Neural crest cell (in vitro differentiated cells): Measurements from ENCODE around the gene ZNF80. TPM values are rescaled to one million over a fixed set of nuclear protein-coding genes. Genes with fewer than 3 reads are reported as not detected.

Source experiments
- DNase-seq: peaks from one replicate; pipeline ENCODE4 v3.0.0; 2021; ENCODE audit warnings: low read depth, mixed read lengths, low spot score
- H3K27ac Mint-ChIP-seq: one replicate; pipeline ENCODE4 v1.8.0; 2021; ENCODE audit warnings: mild to moderate bottlenecking, mixed read lengths; ENCODE audit not compliant: unreplicated experiment
- H3K27me3 Mint-ChIP-seq: 2 replicates; pipeline ENCODE4 v1.8.0; 2021; ENCODE audit warnings: low read depth, mild to moderate bottlenecking, mixed read lengths
- H3K36me3 Mint-ChIP-seq: 2 replicates; pipeline ENCODE4 v1.8.0; 2021; ENCODE audit warnings: low read depth, mild to moderate bottlenecking, mixed read lengths
- H3K4me1 Mint-ChIP-seq: 2 replicates; pipeline ENCODE4 v1.8.0; 2021; ENCODE audit warnings: mixed read lengths
- H3K4me3 Mint-ChIP-seq: one replicate; pipeline ENCODE4 v1.8.0; 2021; ENCODE audit warnings: mild to moderate bottlenecking, mixed read lengths
- H3K9me3 Mint-ChIP-seq: 2 replicates; pipeline ENCODE4 v1.8.0; 2021; ENCODE audit warnings: mixed read lengths
- total RNA-seq: library from RNA; stranded (reverse); gene quantifications from 2 replicates; pipeline ENCODE4 v1.2.1, GENCODE V29; 2021
- TF ChIP-seq, protein P1 (sequence below): fragments of 200-600 bp; sonication (generic); conservative IDR thresholded peaks from 2 replicates; pipeline ENCODE4 v1.5.0; 2021; ENCODE audit warnings: antibody characterized with exemption, mild to moderate bottlenecking

The ZNF80 gene
- total RNA-seq, 1 donor from 2014 or later = not detected

DNA sequence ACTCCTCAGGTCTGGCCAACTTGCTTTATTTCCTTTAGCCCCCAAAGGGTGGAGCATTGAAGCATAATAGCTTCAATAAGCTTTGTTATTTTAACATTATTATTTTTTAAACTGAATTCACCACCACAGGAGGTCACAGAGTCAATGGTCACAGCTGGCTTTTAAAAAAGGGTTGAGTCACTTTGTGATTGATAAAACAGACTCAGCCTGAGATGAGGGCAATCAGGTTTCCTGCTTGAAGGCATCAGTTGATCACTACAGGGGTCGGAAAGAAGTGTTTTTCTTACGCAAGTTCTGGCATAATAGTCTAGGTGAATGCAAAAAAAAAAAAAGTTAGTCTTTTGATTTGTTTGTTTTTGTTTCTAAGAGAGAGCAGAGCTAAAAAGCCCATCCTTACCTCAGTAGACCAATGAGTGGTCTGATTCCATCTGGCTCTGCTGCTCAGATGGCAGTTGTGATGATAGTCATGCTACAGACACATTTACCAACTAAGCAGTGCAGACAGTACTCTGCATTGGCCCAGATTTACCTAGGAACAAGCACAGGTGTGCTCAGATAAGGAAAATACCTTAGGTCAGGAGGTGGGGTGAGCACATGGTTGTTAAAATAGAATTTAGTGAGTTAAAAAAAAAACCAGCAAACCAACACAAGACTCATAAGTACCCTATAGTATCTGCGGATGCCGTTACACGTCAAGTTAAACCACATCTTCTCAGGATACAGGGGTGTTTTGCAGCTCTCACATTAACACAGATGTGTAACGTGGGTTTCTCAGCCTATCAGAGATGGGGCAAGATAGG lies 22.6 kb downstream of the ZNF80 start:
- no peak overlapping the region for H3K4me3 Mint-ChIP-seq
- no peaks in the 10 kb centered on the region for H3K9me3 Mint-ChIP-seq
- H3K4me1 Mint-ChIP-seq = no peaks in the 10 kb centered on the region
- no peaks in the 10 kb centered on the region for H3K36me3 Mint-ChIP-seq
- no peak overlapping the region for H3K27ac Mint-ChIP-seq
- peaks cover 2% of the 10 kb centered on the region for H3K27me3 Mint-ChIP-seq
- TF ChIP-seq, protein P1, sequence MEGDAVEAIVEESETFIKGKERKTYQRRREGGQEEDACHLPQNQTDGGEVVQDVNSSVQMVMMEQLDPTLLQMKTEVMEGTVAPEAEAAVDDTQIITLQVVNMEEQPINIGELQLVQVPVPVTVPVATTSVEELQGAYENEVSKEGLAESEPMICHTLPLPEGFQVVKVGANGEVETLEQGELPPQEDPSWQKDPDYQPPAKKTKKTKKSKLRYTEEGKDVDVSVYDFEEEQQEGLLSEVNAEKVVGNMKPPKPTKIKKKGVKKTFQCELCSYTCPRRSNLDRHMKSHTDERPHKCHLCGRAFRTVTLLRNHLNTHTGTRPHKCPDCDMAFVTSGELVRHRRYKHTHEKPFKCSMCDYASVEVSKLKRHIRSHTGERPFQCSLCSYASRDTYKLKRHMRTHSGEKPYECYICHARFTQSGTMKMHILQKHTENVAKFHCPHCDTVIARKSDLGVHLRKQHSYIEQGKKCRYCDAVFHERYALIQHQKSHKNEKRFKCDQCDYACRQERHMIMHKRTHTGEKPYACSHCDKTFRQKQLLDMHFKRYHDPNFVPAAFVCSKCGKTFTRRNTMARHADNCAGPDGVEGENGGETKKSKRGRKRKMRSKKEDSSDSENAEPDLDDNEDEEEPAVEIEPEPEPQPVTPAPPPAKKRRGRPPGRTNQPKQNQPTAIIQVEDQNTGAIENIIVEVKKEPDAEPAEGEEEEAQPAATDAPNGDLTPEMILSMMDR = no peak
- DNase-seq = no peak

DNA sequence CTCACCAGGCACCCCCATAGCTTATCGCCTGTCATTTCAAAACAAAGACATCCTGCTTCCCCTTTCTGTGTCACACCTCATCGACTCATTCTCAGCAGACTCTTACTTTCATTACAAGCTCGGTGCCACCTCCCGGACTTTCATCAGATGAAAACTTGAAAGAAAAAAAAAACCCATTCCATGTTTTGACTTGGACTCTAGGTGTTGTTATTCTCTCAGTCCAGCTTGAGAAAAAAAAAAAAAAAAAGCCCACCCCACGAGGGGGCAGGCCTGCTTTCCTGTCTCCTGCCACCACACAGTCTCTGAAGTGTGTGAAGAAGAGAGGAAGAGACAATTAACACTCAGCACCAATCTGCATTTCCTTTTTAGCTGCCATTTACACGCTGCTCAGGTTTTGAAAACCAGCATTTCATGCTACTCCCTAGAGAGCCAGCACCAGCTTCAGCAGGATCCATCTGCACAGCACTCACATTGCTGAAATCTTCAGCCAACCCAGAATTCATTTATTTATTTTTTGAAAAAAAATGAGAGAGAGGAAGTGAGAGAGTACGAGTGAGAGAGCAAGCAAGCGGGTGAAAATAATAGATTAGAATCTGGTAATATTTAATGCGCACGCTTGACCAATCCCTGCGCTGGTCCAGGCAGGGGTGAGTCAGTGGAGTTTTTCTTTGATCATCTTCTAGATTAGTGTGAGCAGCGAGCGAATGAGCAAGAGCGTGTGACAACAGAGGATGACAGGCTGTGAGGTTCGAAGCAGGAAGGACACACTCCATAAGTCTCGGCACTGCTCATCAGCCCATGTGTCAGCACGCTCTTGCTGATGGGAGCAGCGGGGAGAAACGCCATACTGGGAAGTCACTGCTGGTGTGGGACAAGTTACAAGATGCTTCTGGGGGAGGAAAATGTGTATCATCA lies 23.5 kb downstream of the ZNF80 start:
- H3K4me1 Mint-ChIP-seq = no peaks in the 10 kb centered on the region
- no peak overlapping the region for H3K27ac Mint-ChIP-seq
- H3K9me3 Mint-ChIP-seq = no peaks in the 10 kb centered on the region
- no peak overlapping the region for H3K4me3 Mint-ChIP-seq
- peaks cover 2% of the 10 kb centered on the region for H3K27me3 Mint-ChIP-seq
- TF ChIP-seq, protein P1 = no peak
- no peaks in the 10 kb centered on the region for H3K36me3 Mint-ChIP-seq
- no peak for DNase-seq

DNA sequence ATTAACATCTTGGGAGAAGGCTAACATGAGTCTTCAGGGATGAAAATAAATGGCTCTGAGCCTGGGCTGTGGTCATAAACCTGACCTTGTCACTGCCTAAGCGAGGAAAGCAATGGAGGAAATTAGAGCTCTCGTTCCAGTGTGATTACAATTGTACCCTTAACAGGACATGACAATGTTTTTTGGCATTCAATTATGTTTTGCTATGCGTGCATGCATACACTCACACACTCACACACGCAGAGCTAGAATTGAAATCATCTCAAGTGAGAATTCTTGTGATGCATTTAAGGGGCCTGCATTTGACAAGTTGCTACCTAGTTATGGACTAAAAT lies 24.1 kb downstream of the ZNF80 start:
- Mint-ChIP-seq H3K27me3 (peaks cover 2% of the 10 kb centered on the region), H3K9me3 (no peaks in the 10 kb centered on the region), H3K36me3 (no peaks in the 10 kb centered on the region), H3K4me3 (no peak overlapping the region), H3K4me1 (no peaks in the 10 kb centered on the region), H3K27ac (no peak overlapping the region)
- no peak for DNase-seq
- TF ChIP-seq, protein P1 = no peak

DNA sequence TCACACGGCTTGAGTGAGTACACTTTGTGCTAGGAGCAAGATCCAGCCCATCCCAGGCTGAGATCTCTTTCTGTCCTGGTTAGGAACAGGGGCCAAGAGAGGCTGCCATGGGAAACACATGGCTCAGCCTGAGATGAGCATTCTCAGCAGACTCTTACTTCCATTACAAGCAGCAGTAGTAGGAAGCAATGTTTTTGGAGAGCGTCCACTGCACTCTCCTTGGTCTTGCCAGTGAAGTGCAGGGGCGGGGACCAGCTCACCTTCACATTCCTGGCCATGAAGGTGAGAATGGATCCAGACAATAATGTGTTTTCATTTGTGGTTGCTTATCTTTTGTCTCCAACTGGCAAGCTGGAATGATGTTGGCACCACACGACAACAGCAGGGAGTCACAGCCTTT lies 24.7 kb downstream of the ZNF80 start:
- Mint-ChIP-seq H3K27me3 (peaks cover 2% of the 10 kb centered on the region), H3K36me3 (no peaks in the 10 kb centered on the region), H3K9me3 (no peaks in the 10 kb centered on the region), H3K4me1 (no peaks in the 10 kb centered on the region), H3K4me3 (no peak overlapping the region), H3K27ac (no peak overlapping the region)
- TF ChIP-seq, protein P1 = no peak
- DNase-seq = no peak

DNA sequence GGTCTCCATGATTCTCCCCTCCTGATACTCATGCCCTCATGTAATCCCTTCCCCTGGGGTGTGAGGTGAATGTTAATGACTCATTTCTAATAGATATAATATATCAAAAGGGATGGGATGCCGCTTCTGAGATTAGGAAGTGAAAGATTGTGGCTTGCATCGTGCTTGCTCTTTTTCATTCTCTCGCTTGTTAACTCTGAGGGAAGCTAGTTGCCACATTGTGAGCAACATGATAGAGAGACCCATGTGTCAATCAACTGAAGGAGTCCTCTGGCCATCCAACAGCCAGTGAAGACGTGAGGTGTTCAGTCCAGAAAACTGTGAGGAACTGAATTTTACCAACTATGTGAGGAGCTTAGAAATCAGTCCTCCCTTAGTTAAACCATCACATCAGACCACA lies 29.6 kb downstream of the ZNF80 start:
- TF ChIP-seq, protein P1 = no peak
- Mint-ChIP-seq H3K27ac (no peak overlapping the region), H3K27me3 (no peaks in the 10 kb centered on the region), H3K9me3 (peaks cover 3% of the 10 kb centered on the region), H3K4me1 (no peaks in the 10 kb centered on the region), H3K36me3 (no peaks in the 10 kb centered on the region), H3K4me3 (no peak overlapping the region)
- no peak for DNase-seq
